B cell (primary cell): Measurements from ENCODE around the gene DNAJC3. TPM values are rescaled to one million over a fixed set of nuclear protein-coding genes. Genes with fewer than 3 reads are reported as not detected.

ENCODE experiments used
- ATAC-seq: fragments of 200-7000 bp; cut with Tn5 transposase; one replicate; pipeline ENCODE4 v1.10.0; 2021; ENCODE audit warnings: low read depth, mild to moderate bottlenecking, moderate number of reproducible peaks, moderate library complexity
- CTCF ChIA-PET: fragments of 350-600 bp; sonication (Branson Sonifier 250); formaldehyde crosslinking; loops from one replicate; lab custom pipeline; 2021; ENCODE audit warnings: antibody characterized with exemption, inconsistent platforms; lab: Charles Lee
- POLR2A ChIA-PET: fragments of 350-600 bp; sonication (Branson Sonifier 250); formaldehyde crosslinking; loops from one replicate; lab custom pipeline; 2021; ENCODE audit warnings: antibody characterized with exemption; lab: Charles Lee
- DNase-seq: peaks from one replicate; pipeline ENCODE4 v3.0.0; 2013
- H2AFZ ChIP-seq: 2 replicates; pipeline ENCODE4 v1.6.1; 2012; ENCODE audit warnings: mild to moderate bottlenecking, low read depth, low read length; ENCODE audit not compliant: insufficient read depth, poor library complexity, severe bottlenecking
- H3K27ac ChIP-seq, 2 donors: 1 replicate in 1 of 2; 2 replicates in 1 of 2; pipeline ENCODE4 v1.5.1; 2012 to 2013; ENCODE audit warnings: low read length in 2 of 2, mild to moderate bottlenecking in 2 of 2, moderate library complexity in 1 of 2
- H3K27me3 ChIP-seq, 4 experiments: fragments of 200-600 bp in 1 of 4; sonication (generic) in 1 of 4; replicated peaks in 1 of 4; 1 replicate in 2 of 4; 2 replicates in 2 of 4; pipeline versions ENCODE4 v1.6.1 to v1.7.0; 2013 to 2016; ENCODE audit warnings: low read length in 3 of 4, mild to moderate bottlenecking in 2 of 4, mixed read lengths in 1 of 4, moderate library complexity in 1 of 4; ENCODE audit not compliant: insufficient read depth in 4 of 4, control insufficient read depth in 3 of 4; ENCODE audit errors: control extremely low read depth in 1 of 4
- H3K36me3 ChIP-seq, 2 experiments: replicated peaks in 1 of 2; 1 replicate in 1 of 2; 2 replicates in 1 of 2; pipeline versions ENCODE4 v1.6.1 to v1.7.1; 2013; ENCODE audit warnings: low read length in 1 of 2; ENCODE audit not compliant: insufficient read depth in 2 of 2, control insufficient read depth in 1 of 2; ENCODE audit errors: control extremely low read depth in 1 of 2, extremely low read depth in 1 of 2
- H3K4me1 ChIP-seq, 2 donors: fragments of 200-600 bp in 1 of 2; sonication (generic) in 1 of 2; 1 replicate in 1 of 2; 2 replicates in 1 of 2; pipeline versions ENCODE4 v1.5.1 to v1.6.1; 2013 to 2017; ENCODE audit warnings: low read length in 2 of 2; ENCODE audit not compliant: control insufficient read depth in 2 of 2, insufficient read depth in 2 of 2
- H3K4me2 ChIP-seq: replicated peaks from 2 replicates; pipeline ENCODE3; 2012; ENCODE audit warnings: mild to moderate bottlenecking, low read depth, low read length; ENCODE audit not compliant: poor library complexity, severe bottlenecking
- H3K4me3 ChIP-seq, 5 experiments: fragments of 200-600 bp in 1 of 5; sonication (generic) in 1 of 5; 1 replicate in 3 of 5; 2 replicates in 2 of 5; pipeline versions ENCODE4 v1.5.1 to v1.7.0; 2011 to 2016; ENCODE audit warnings: low read length in 4 of 5, mild to moderate bottlenecking in 4 of 5, low read depth in 2 of 5, control low read depth in 1 of 5, moderate library complexity in 1 of 5; ENCODE audit not compliant: insufficient read depth in 1 of 5; ENCODE audit errors: control extremely low read depth in 1 of 5, extremely low read depth in 1 of 5
- H3K79me2 ChIP-seq: fragments of 200-600 bp; sonication (generic); one replicate; pipeline ENCODE4 v1.6.0; 2016; ENCODE audit warnings: low read length; ENCODE audit not compliant: control insufficient read depth, insufficient read depth
- H3K9ac ChIP-seq: fragments of 200-600 bp; sonication (generic); 2 replicates; pipeline ENCODE4 v1.6.1; 2017; ENCODE audit warnings: mild to moderate bottlenecking, low read length, moderate library complexity
- H3K9me3 ChIP-seq, 3 donors: one replicate each; pipeline versions ENCODE4 v1.6.1 to v1.7.1; 2013; ENCODE audit warnings: low read length in 2 of 3; ENCODE audit not compliant: control insufficient read depth in 2 of 3, insufficient read depth in 1 of 3; ENCODE audit errors: control extremely low read depth in 1 of 3
- H4K20me1 ChIP-seq: 2 replicates; pipeline ENCODE4 v1.6.0; 2012; ENCODE audit warnings: mild to moderate bottlenecking, low read length; ENCODE audit not compliant: insufficient read depth, control insufficient read depth, poor library complexity, severe bottlenecking
- H3K27ac Mint-ChIP-seq: one replicate; pipeline ENCODE4 v1.8.0; 2021; ENCODE audit warnings: mixed read lengths
- H3K27me3 Mint-ChIP-seq: one replicate; pipeline ENCODE4 v1.8.0; 2021; ENCODE audit warnings: mixed read lengths
- H3K4me1 Mint-ChIP-seq: one replicate; pipeline ENCODE4 v1.8.0; 2021; ENCODE audit warnings: mixed read lengths
- H3K4me3 Mint-ChIP-seq: one replicate; pipeline ENCODE4 v1.8.0; 2021; ENCODE audit warnings: mixed read lengths
- H3K9me3 Mint-ChIP-seq: one replicate; pipeline ENCODE4 v1.8.0; 2022; ENCODE audit warnings: mixed read lengths; ENCODE audit not compliant: insufficient read depth
- CTCF ChIP-seq: fragments of 200-600 bp; IDR thresholded peaks from one replicate; pipeline ENCODE4 v1.8.0; 2022; ENCODE audit warnings: antibody characterized with exemption, mild to moderate bottlenecking
- EZH2 ChIP-seq: IDR thresholded peaks from 2 replicates; pipeline ENCODE4 v1.6.1; 2012; ENCODE audit warnings: borderline replicate concordance, low read depth, mild to moderate bottlenecking, moderate library complexity, low read length; ENCODE audit not compliant: insufficient read depth, poor library complexity, severe bottlenecking
- WGBS: methylation state at CpG from one replicate; pipeline ENCODE4 v1.1.5; 2013; ENCODE audit warnings: missing lambda C conversion rate; ENCODE audit not compliant: insufficient coverage; 5-methylcytosine and 5-hydroxymethylcytosine counted together
- intact Hi-C: fragments of 100-400 bp; cut with micrococcal nuclease; formaldehyde crosslinking; loops from one replicate; pipeline ENCODE4 v1.10.0; 2022
- polyA plus RNA-seq: library from polyadenylated mRNA; depleted of rRNA; stranded (reverse); fragments of >200 nt; gene quantifications from 2 replicates; pipeline ENCODE4 v1.2.3, GENCODE V29; 2012
- total RNA-seq, 2 donors: library from RNA; stranded (reverse); fragments of 120-200 nt in 1 of 2; gene quantifications; 1 replicate in 1 of 2; 2 replicates in 1 of 2; pipeline versions ENCODE4 v1.2.3 to v1.2.4, GENCODE V29; 2013 to 2022

DNAJC3 gene
- total and polyA plus RNA-seq, 2 donors (not counting 1 experiment from before 2014, with no cell fraction given): 2.8 to 12.1 TPM

GRCh38 chr13:95636853-95637252 lies 40.1 kb upstream of the DNAJC3 start:
- Histone ChIP-seq H3K27ac (no peak overlapping the region), H2AFZ (no peak overlapping the region), H3K4me1 (no peaks in the 10 kb centered on the region), H3K36me3 (no peaks in the 10 kb centered on the region), H3K9ac (no peak overlapping the region), H3K79me2 (no peaks in the 10 kb centered on the region), H3K9me3 (peaks cover 0 to 5% (median 0%) of the 10 kb centered on the region in 3 donors), H3K4me2 (no peak overlapping the region), H3K4me3 (no peak overlapping the region), H4K20me1 (no peaks in the 10 kb centered on the region), H3K27me3 (peaks cover 0 to 3% (median 1%) of the 10 kb centered on the region in 4 experiments)
- DNase-seq (no peak), ATAC-seq (no peak)
- ChIA-PET POLR2A (no interaction called here), CTCF (no interaction called here)
- no peaks in the 10 kb centered on the region for H3K9me3 Mint-ChIP-seq
- intact Hi-C loops: no loop called here
- peaks cover 39% of the 10 kb centered on the region for H3K27me3 Mint-ChIP-seq
- TF ChIP-seq CTCF (no peak), EZH2 (no peak)
- peaks cover 1% of the 10 kb centered on the region for H3K4me1 Mint-ChIP-seq
- no peak overlapping the region for H3K27ac Mint-ChIP-seq
- no peak overlapping the region for H3K4me3 Mint-ChIP-seq

GRCh38 chr13:95641291-95642027 lies 35.5 kb upstream of the DNAJC3 start:
- Mint-ChIP-seq H3K27me3 (peaks cover 43% of the 10 kb centered on the region), H3K27ac (no peak overlapping the region), H3K4me3 (no peak overlapping the region), H3K9me3 (no peaks in the 10 kb centered on the region), H3K4me1 (peaks cover 14% of the 10 kb centered on the region)
- Histone ChIP-seq H3K36me3 (no peaks in the 10 kb centered on the region), H3K4me3 (no peak overlapping the region), H3K9me3 (peaks cover 0 to 10% (median 0%) of the 10 kb centered on the region in 3 donors), H3K79me2 (no peaks in the 10 kb centered on the region), H2AFZ (no peak overlapping the region), H3K4me2 (no peak overlapping the region), H3K27ac (no peak overlapping the region), H3K4me1 (peaks cover 8 to 13% of the 10 kb centered on the region in 2 donors), H3K27me3 (peaks cover 0 to 22% (median 14%) of the 10 kb centered on the region in 4 experiments), H3K9ac (no peak overlapping the region), H4K20me1 (no peaks in the 10 kb centered on the region)
- DNase-seq (no peak), ATAC-seq (no peak)
- TF ChIP-seq CTCF: no peak
- no peak for TF ChIP-seq EZH2
- intact Hi-C loops: no loop called here
- ChIA-PET CTCF (interaction anchor here (0.8 kb wide), 1 partner anchor 191 kb away, joined by 3 read pairs; no protein-coding TSS in a partner anchor), POLR2A (interaction anchor here (0.6 kb wide), 1 partner anchor 35 kb away, joined by 5 read pairs; no protein-coding TSS in a partner anchor)
- 48% methylated on average over 57 of the region's 58 CpGs for WGBS
